Measurements from ENCODE around the gene MRC1. TPM values are rescaled to one million over a fixed set of nuclear protein-coding genes. Genes with fewer than 3 reads are reported as not detected.

MRC1 gene
- total and polyA plus RNA-seq, 2 experiments from 2014 or later = not detected

GRCh38 chr10:17766731-17767130 lies 42.4 kb upstream of the MRC1 start (continued):
- TF ChIP-seq CTCF (conservative IDR thresholded peaks at IDR 0.05; ENCODE audit: low read depth in 2 of 2) (no peak), ETS1 (IDR thresholded peaks at IDR 0.05) (no peak), REST (IDR thresholded peaks at IDR 0.05; ENCODE audit: unreplicated experiment) (no peak), EZH2 (IDR thresholded peaks at IDR 0.05; ENCODE audit: low read depth, unreplicated experiment) (no peak)

- Mint-ChIP-seq H3K36me3 (ENCODE audit: low read depth) (peaks cover 2% of the 10 kb centered on the region; the same call in 1 of the 3 replicates), H3K4me3 (no peak overlapping the region), H3K27ac (no peak overlapping the region), H3K27me3 (ENCODE audit: insufficient read depth, low read depth, poor library complexity) (peaks cover 28% of the 10 kb centered on the region), H3K9me3 (peaks cover 12% of the 10 kb centered on the region; the same call in 2 of the 3 replicates), H3K4me1 (peaks cover 12% of the 10 kb centered on the region; the same call in 2 of the 3 replicates)
- Histone ChIP-seq H3K9me2 (ENCODE audit: insufficient read depth) (peaks cover 11% of the 10 kb centered on the region; the same call in 1 of the 2 replicates), H3K4me1 (ENCODE audit: insufficient read depth) (peaks cover 11% of the 10 kb centered on the region), H3K4me3 (no peak overlapping the region), H3K27me3 (ENCODE audit: insufficient read depth) (peaks cover 37% of the 10 kb centered on the region), H3K79me2 (replicated peaks; ENCODE audit: insufficient read depth) (no peaks in the 10 kb centered on the region), H4K20me1 (replicated peaks; ENCODE audit: insufficient read depth) (peaks cover under 1% of the 10 kb centered on the region; the same call in 1 of the 2 replicates), H3K36me3 (ENCODE audit: insufficient read depth) (no peaks in the 10 kb centered on the region), H3K4me2 (no peak overlapping the region), H2AFZ (no peak overlapping the region), H3K27ac (ENCODE audit: low read depth) (no peak overlapping the region), H3F3A (replicated peaks; ENCODE audit: low read depth) (no peaks in the 10 kb centered on the region)
- DNase-seq (ENCODE audit: low spot score) (no peak), ATAC-seq (no peak)
- TF ChIP-seq ZNF331 (CRISPR knock-in tag; IDR thresholded peaks at IDR 0.05; ENCODE audit: low read depth) (no peak), JUNB (IDR thresholded peaks at IDR 0.05; ENCODE audit: unreplicated experiment) (no peak), CTCF (conservative IDR thresholded peaks at IDR 0.05; ENCODE audit: low read depth in 2 of 2) (no peak), EZH2phosphoT487 (IDR thresholded peaks at IDR 0.05; ENCODE audit: unreplicated experiment) (no peak), REST (IDR thresholded peaks at IDR 0.05; ENCODE audit: unreplicated experiment) (no peak), EZH2 (IDR thresholded peaks at IDR 0.05; ENCODE audit: low read depth, unreplicated experiment) (no peak), CREB1 (CRISPR knock-in tag; IDR thresholded peaks at IDR 0.05; ENCODE audit: low read depth) (no peak)
Observed at GRCh38 chr10:17768496-17768895, 40.7 kb upstream of the MRC1 start.

Measured in GM23338 (cell line).